ENCODE results near the gene SEC14L3.

The SEC14L3 gene

DNA sequence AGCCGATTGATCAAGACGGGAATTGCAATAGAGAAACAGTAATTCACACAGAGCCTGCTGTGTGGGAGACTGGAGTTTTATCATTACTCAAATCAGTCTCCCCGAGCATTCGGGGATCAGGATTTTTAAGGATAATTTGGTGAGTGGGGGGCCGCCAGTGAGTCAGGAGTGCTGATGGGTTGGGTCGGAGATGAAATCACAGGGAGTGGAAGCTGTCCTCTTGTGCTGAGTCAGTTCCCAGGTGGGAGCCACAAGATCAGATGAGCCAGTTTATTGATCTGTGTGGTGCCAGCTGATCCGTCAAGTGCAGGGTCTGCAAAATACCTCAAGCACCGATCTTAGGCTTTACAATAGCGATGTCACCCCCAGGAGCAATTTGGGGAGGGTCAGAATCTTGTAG is 30.7 kb downstream of the SEC14L3 start:
- TF ChIP-seq GATA2 (IDR thresholded peaks at IDR 0.05; ENCODE audit: low read depth, low read length) (no peak), GATA3 (IDR thresholded peaks at IDR 0.05; ENCODE audit: low read depth, low read length) (no peak)

GRCh38 chr22:30439836-30440235 is 32.0 kb downstream of the SEC14L3 start:
- no peak for TF ChIP-seq GATA3 (IDR thresholded peaks at IDR 0.05; ENCODE audit: low read depth, low read length)
- no peak for TF ChIP-seq GATA2 (IDR thresholded peaks at IDR 0.05; ENCODE audit: low read depth, low read length)

GRCh38 chr22:30439226-30439625 is 32.6 kb downstream of the SEC14L3 start:
- TF ChIP-seq GATA3 (IDR thresholded peaks at IDR 0.05; ENCODE audit: low read depth, low read length) = no peak

- TF ChIP-seq GATA2 (IDR thresholded peaks at IDR 0.05; ENCODE audit: low read depth, low read length) = no peak
- no peak for TF ChIP-seq GATA3 (IDR thresholded peaks at IDR 0.05; ENCODE audit: low read depth, low read length)
Observed at GRCh38 chr22:30438559-30438958, 33.3 kb downstream of the SEC14L3 start.

DNA sequence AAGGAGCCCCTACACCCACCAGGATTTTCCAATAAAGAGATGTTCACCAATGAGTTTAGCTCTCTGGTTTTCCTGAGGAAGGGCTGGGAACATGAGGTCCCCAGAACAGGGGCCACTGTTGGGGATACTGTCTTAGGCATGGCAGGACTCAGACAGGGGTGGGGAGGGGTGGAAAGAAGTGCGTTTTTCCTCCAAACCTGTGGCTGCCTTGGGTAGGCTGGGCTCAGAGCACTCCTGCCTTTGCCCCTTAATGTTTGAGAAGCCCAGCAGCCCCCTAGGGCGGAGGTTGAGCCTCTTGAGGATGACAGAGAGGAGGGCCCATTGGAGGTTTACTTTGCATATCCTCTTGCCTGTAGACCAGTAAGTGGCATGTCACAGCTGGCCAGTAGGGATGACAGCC is 35.6 kb downstream of the SEC14L3 start:
- no peak for TF ChIP-seq GATA3 (IDR thresholded peaks at IDR 0.05; ENCODE audit: low read depth, low read length)
- TF ChIP-seq GATA2 (IDR thresholded peaks at IDR 0.05; ENCODE audit: low read depth, low read length) = no peak

- TF ChIP-seq GATA2 (IDR thresholded peaks at IDR 0.05; ENCODE audit: low read depth, low read length) (no peak), GATA3 (IDR thresholded peaks at IDR 0.05; ENCODE audit: low read depth, low read length) (no peak)
Observed at GRCh38 chr22:30435674-30436126, 36.1 kb downstream of the SEC14L3 start.

DNA sequence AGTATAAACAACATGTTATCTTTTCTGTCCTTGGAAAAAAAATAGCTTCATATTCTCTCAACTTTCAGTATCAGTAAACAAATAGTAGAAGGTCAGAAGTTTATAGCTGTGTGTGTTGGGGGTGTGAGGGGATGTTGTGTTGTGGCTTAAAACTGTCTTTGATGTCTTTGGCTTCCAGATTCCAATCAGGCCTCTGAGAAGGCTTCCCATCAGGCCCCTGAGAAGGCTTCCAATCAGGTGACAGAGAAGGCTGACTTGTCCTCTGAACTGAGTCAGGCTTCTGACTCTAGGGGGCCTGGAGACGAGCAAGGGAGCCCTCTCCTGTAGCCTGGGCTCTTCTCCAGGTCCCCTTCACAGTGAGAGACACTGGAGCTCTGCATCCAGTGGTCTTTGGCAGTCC is 37.0 kb downstream of the SEC14L3 start:
- TF ChIP-seq GATA2 (IDR thresholded peaks at IDR 0.05; ENCODE audit: low read depth, low read length) (no peak), GATA3 (IDR thresholded peaks at IDR 0.05; ENCODE audit: low read depth, low read length) (no peak)

- no peak for TF ChIP-seq GATA2 (IDR thresholded peaks at IDR 0.05; ENCODE audit: low read depth, low read length)
- TF ChIP-seq GATA3 (IDR thresholded peaks at IDR 0.05; ENCODE audit: low read depth, low read length) = no peak
Observed at GRCh38 chr22:30433773-30434172, 38.0 kb downstream of the SEC14L3 start.

GRCh38 chr22:30433227-30433626 is 38.6 kb downstream of the SEC14L3 start:
- no peak for TF ChIP-seq GATA2 (IDR thresholded peaks at IDR 0.05; ENCODE audit: low read depth, low read length)
- TF ChIP-seq GATA3 (IDR thresholded peaks at IDR 0.05; ENCODE audit: low read depth, low read length) = no peak

DNA sequence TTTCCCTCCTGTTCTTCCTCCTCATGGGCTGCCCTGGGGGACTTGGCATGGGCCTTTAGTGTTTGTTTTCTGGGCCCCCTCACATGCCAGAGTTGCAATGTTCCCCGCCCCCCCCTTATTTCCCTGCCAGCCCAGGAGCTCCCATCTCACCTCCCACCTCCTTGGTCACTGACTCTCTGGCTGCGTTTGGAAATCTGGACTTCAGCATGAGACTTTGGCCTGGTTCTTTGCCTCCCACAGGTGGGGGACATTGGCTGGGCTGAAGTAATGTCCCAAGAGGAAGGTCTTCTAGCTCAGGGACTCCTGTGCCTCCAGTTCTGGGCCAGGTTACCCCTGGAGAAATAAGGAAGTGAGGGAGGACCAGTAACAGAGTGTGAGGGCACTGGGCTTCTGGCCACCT is 39.3 kb downstream of the SEC14L3 start:
- TF ChIP-seq GATA2 (IDR thresholded peaks at IDR 0.05; ENCODE audit: low read depth, low read length) (no peak), GATA3 (IDR thresholded peaks at IDR 0.05; ENCODE audit: low read depth, low read length) (no peak)

- TF ChIP-seq GATA2 (IDR thresholded peaks at IDR 0.05; ENCODE audit: low read depth, low read length) = no peak
- TF ChIP-seq GATA3 (IDR thresholded peaks at IDR 0.05; ENCODE audit: low read depth, low read length) = no peak
Observed at GRCh38 chr22:30432096-30432495, 39.7 kb downstream of the SEC14L3 start.

- TF ChIP-seq GATA2 (IDR thresholded peaks at IDR 0.05; ENCODE audit: low read depth, low read length) (no peak), GATA3 (IDR thresholded peaks at IDR 0.05; ENCODE audit: low read depth, low read length) (no peak)
Observed at GRCh38 chr22:30430933-30431332, 40.9 kb downstream of the SEC14L3 start.

GRCh38 chr22:30429887-30430286 is 41.9 kb downstream of the SEC14L3 start:
- TF ChIP-seq GATA2 (IDR thresholded peaks at IDR 0.05; ENCODE audit: low read depth, low read length) (no peak), GATA3 (IDR thresholded peaks at IDR 0.05; ENCODE audit: low read depth, low read length) (no peak)

GRCh38 chr22:30427871-30428270 is 43.9 kb downstream of the SEC14L3 start:
- no peak for TF ChIP-seq GATA3 (IDR thresholded peaks at IDR 0.05; ENCODE audit: low read depth, low read length)
- no peak for TF ChIP-seq GATA2 (IDR thresholded peaks at IDR 0.05; ENCODE audit: low read depth, low read length)

GRCh38 chr22:30426388-30427353 is 45.1 kb downstream of the SEC14L3 start:
- TF ChIP-seq GATA2 (IDR thresholded peaks at IDR 0.05; ENCODE audit: low read depth, low read length) = no peak
- TF ChIP-seq GATA3 (IDR thresholded peaks at IDR 0.05; ENCODE audit: low read depth, low read length) = no peak
